GM23338 (cell line): Measurements from ENCODE around the gene NDUFS2. TPM values are rescaled to one million over a fixed set of nuclear protein-coding genes. Genes with fewer than 3 reads are reported as not detected.
"Not testable (repeated sequence)": the region's sequence is repeated elsewhere in the genome, so short reads cannot be mapped to it uniquely, and the experiment has no call there.

Experiments
- ATAC-seq: fragments of 200-7000 bp; cut with Tn5 transposase; 3 replicates; pipeline ENCODE4 v1.9.1; 2020
- DNase-seq: peaks from one replicate; pipeline ENCODE4 v3.0.0-alpha.2; 2015; ENCODE audit warnings: low spot score
- H2AFZ ChIP-seq: fragments of 200-600 bp; sonication (generic); 2 replicates; pipeline ENCODE4 v1.8.0; 2016; ENCODE audit warnings: antibody characterized with exemption, mild to moderate bottlenecking, moderate library complexity
- H3F3A ChIP-seq: fragments of 200-600 bp; sonication (generic); replicated peaks from 2 replicates; pipeline ENCODE4 v1.8.0; 2017; ENCODE audit warnings: antibody characterized with exemption, mixed run types, low read depth
- H3K27ac ChIP-seq: fragments of 200-600 bp; sonication (generic); 2 replicates; pipeline ENCODE4 v1.6.1; 2016; ENCODE audit warnings: low read depth
- H3K27me3 ChIP-seq: fragments of 200-600 bp; sonication (generic); 2 replicates; pipeline ENCODE4 v1.8.0; 2016; ENCODE audit warnings: mild to moderate bottlenecking, mixed run types, moderate library complexity; ENCODE audit not compliant: insufficient read depth
- H3K36me3 ChIP-seq: fragments of 200-600 bp; sonication (generic); 2 replicates; pipeline ENCODE4 v1.8.0; 2016; ENCODE audit warnings: mild to moderate bottlenecking; ENCODE audit not compliant: insufficient read depth
- H3K4me1 ChIP-seq: fragments of 200-600 bp; sonication (generic); 2 replicates; pipeline ENCODE4 v1.8.0; 2016; ENCODE audit warnings: mild to moderate bottlenecking, moderate library complexity; ENCODE audit not compliant: insufficient read depth
- H3K4me2 ChIP-seq: fragments of 200-600 bp; sonication (generic); 2 replicates; pipeline ENCODE4 v1.7.1; 2017; ENCODE audit warnings: mixed run types
- H3K4me3 ChIP-seq: fragments of 200-600 bp; sonication (generic); 2 replicates; pipeline ENCODE4 v1.6.1; 2016; ENCODE audit warnings: mixed run types
- H3K79me2 ChIP-seq: fragments of 200-600 bp; sonication (generic); replicated peaks from 2 replicates; pipeline ENCODE4 v1.8.0; 2017; ENCODE audit warnings: mild to moderate bottlenecking; ENCODE audit not compliant: insufficient read depth
- H3K9me2 ChIP-seq: fragments of 200-600 bp; sonication (generic); 2 replicates; pipeline ENCODE4 v1.8.0; 2017; ENCODE audit not compliant: insufficient read depth
- H4K20me1 ChIP-seq: fragments of 200-600 bp; sonication (generic); replicated peaks from 2 replicates; pipeline ENCODE4 v1.8.0; 2017; ENCODE audit warnings: mild to moderate bottlenecking; ENCODE audit not compliant: insufficient read depth
- H3K27ac Mint-ChIP-seq: 2 replicates; pipeline ENCODE4 v1.8.0; 2020; ENCODE audit warnings: inconsistent platforms, mild to moderate bottlenecking, moderate library complexity, mixed read lengths
- H3K27me3 Mint-ChIP-seq: 3 replicates; pipeline ENCODE4 v1.8.0; 2022; ENCODE audit warnings: low read depth, mild to moderate bottlenecking, moderate library complexity, mixed read lengths, inconsistent platforms; ENCODE audit not compliant: insufficient read depth, poor library complexity
- H3K36me3 Mint-ChIP-seq: 3 replicates; pipeline ENCODE4 v1.8.0; 2021; ENCODE audit warnings: low read depth, mild to moderate bottlenecking, inconsistent platforms, moderate library complexity, mixed read lengths
- H3K4me1 Mint-ChIP-seq: 3 replicates; pipeline ENCODE4 v1.8.0; 2020; ENCODE audit warnings: mild to moderate bottlenecking, inconsistent platforms, mixed read lengths
- H3K4me3 Mint-ChIP-seq: 3 replicates; pipeline ENCODE4 v1.8.0; 2021; ENCODE audit warnings: moderate library complexity, mild to moderate bottlenecking, inconsistent platforms, mixed read lengths
- H3K9me3 Mint-ChIP-seq: 3 replicates; pipeline ENCODE4 v1.8.0; 2020; ENCODE audit warnings: moderate library complexity, mild to moderate bottlenecking, inconsistent platforms, mixed read lengths
- EZH2 ChIP-seq: fragments of 200-600 bp; sonication (generic); IDR thresholded peaks from one replicate; pipeline ENCODE4 v1.8.0; 2017; ENCODE audit warnings: antibody characterized with exemption, mild to moderate bottlenecking, low read depth; ENCODE audit not compliant: unreplicated experiment
- JUNB ChIP-seq: IDR thresholded peaks from one replicate; pipeline ENCODE4 v1.6.1; 2016; ENCODE audit warnings: antibody characterized with exemption; ENCODE audit not compliant: unreplicated experiment
- NANOG ChIP-seq: IDR thresholded peaks from 2 replicates; pipeline ENCODE4 v1.6.1; 2016; ENCODE audit warnings: antibody characterized with exemption, borderline replicate concordance
- POLR2AphosphoS5 ChIP-seq: IDR thresholded peaks from 2 replicates; pipeline ENCODE4 v1.6.1; 2016; ENCODE audit warnings: antibody characterized with exemption, low read depth
- STAT1 ChIP-seq: IDR thresholded peaks from one replicate; pipeline ENCODE4 v1.6.1; 2016; ENCODE audit warnings: antibody characterized with exemption; ENCODE audit not compliant: unreplicated experiment
- ZNF114 ChIP-seq: fragments of 250-450 bp; sonication (Bioruptor Pico); IDR thresholded peaks from 2 replicates; pipeline ENCODE4 v1.5.0; 2020; ENCODE audit warnings: mild to moderate bottlenecking, moderate library complexity
- ZNF331 ChIP-seq: fragments of 250-450 bp; sonication (Bioruptor Pico); IDR thresholded peaks from 2 replicates; pipeline ENCODE4 v1.5.0; 2020; ENCODE audit warnings: low read depth, mild to moderate bottlenecking, moderate library complexity
- polyA plus RNA-seq: library from polyadenylated mRNA; unstranded; fragments of >200 nt; fragmentation: Nextera tagmentation; extraction: Ambion mirVana; gene quantifications from 2 replicates; pipeline ENCODE4 v1.2.1, GENCODE V29; 2016
- total RNA-seq: library from RNA; depleted of rRNA; stranded (reverse); fragments of >200 nt; shearing (Covaris generic); gene quantifications from 2 replicates; pipeline ENCODE4 v1.2.3, GENCODE V29; 2014
- TF ChIP-seq, protein P1 (sequence below): fragments of 250-450 bp; sonication (Bioruptor Pico); IDR thresholded peaks from 2 replicates; pipeline ENCODE4 v1.5.0; 2020; ENCODE audit warnings: mild to moderate bottlenecking, moderate library complexity
- TF ChIP-seq, protein P2 (sequence below): IDR thresholded peaks from 2 replicates; pipeline ENCODE4 v1.6.1; 2016; ENCODE audit warnings: antibody characterized with exemption
- TF ChIP-seq, protein P3 (sequence below), 2 experiments: fragments of 200-600 bp in 1 of 2; sonication (generic) in 1 of 2; conservative IDR thresholded peaks; 2 replicates each; pipeline versions ENCODE4 v1.5.1 to v1.6.1; 2016 to 2017; ENCODE audit warnings: antibody characterized with exemption in 2 of 2, low read depth in 2 of 2, mild to moderate bottlenecking in 2 of 2, moderate library complexity in 1 of 2

The NDUFS2 gene
- total and polyA plus RNA-seq, 2 experiments from 2014 or later = 56.7 to 131 TPM

DNA sequence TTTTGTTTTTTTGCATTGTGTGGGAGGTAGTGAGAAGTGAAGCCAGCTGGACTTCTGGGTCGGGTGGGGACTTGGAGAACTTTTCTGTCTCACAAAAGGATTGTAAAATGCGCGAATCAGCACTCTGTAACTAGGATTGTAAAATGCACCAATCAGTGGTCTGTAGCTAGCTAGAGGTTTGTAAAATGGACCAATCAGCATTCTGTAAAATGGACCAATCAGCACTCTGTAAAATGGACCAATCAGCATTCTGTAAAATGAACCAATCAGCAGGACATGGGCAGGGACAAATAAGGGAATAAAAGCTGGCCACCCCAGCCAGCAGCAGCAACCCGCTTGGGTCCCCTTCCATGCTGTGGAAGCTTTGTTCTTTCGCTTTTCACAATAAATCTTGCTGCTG lies 47.9 kb downstream of the NDUFS2 start:
- not testable (repeated sequence) for ATAC-seq, H3K27ac Mint-ChIP-seq, H3K4me3 ChIP-seq, H3K79me2 ChIP-seq, H3K27ac ChIP-seq, H3K27me3 Mint-ChIP-seq, H4K20me1 ChIP-seq, H3K27me3 ChIP-seq, H3K9me2 ChIP-seq, H3K9me3 Mint-ChIP-seq, H3K4me1 ChIP-seq, DNase-seq, H3K36me3 Mint-ChIP-seq, H3K4me2 ChIP-seq, H3K4me1 Mint-ChIP-seq, H3F3A ChIP-seq, H3K36me3 ChIP-seq, H3K4me3 Mint-ChIP-seq
- H2AFZ ChIP-seq = peak overlapping the region; percentile 98

DNA sequence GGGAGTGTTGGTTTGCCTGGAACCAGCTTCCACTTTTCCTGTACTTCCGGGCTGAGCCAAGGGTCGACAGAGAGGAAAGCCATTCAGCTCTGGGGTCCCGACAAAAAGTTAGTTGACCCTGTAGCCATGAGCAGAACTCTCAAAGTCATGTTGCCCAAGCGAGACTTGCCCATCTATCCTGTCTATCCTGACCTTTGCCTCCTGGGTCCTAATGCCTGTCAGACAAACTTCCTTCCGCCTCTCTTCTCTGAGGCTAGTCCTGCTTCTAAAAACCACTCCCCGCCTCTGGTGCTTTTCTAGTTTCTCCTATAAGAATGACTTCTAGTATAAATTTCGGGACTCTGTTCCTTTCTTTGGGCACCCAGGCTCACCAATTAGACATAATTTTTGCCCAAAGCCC lies 48.7 kb downstream of the NDUFS2 start:
- ATAC-seq (no peak), DNase-seq (peak; percentile 47)
- H3K4me1 ChIP-seq = no peaks in the 10 kb centered on the region
- H3K4me2 ChIP-seq = 0 out of 2 replicates have a peak overlapping the region, but pooled peaks have one; percentile 20
- no peak overlapping the region for H3K4me3 ChIP-seq
- no peaks in the 10 kb centered on the region for H3K27me3 Mint-ChIP-seq
- 0 out of 2 replicates have a peak, but pooled peaks cover 3% of the 10 kb centered on the region for H3F3A ChIP-seq
- H3K4me1 Mint-ChIP-seq = no peaks in the 10 kb centered on the region
- H2AFZ ChIP-seq = peak overlapping the region; percentile 98
- H3K27ac ChIP-seq = no peak overlapping the region
- no peaks in the 10 kb centered on the region for H3K36me3 Mint-ChIP-seq
- peaks cover 8% of the 10 kb centered on the region; the same call in 2 of the 3 replicates for H3K9me3 Mint-ChIP-seq
- no peak overlapping the region for H3K27ac Mint-ChIP-seq
- H4K20me1 ChIP-seq = no peaks in the 10 kb centered on the region
- H3K27me3 ChIP-seq = no peaks in the 10 kb centered on the region
- no peaks in the 10 kb centered on the region; the same call in 1 of the 2 replicates for H3K9me2 ChIP-seq
- no peak overlapping the region for H3K4me3 Mint-ChIP-seq
- no peaks in the 10 kb centered on the region for H3K36me3 ChIP-seq
- no peaks in the 10 kb centered on the region for H3K79me2 ChIP-seq
- no peak for TF ChIP-seq ZNF114
- TF ChIP-seq EZH2 = no peak
- TF ChIP-seq, protein P1, sequence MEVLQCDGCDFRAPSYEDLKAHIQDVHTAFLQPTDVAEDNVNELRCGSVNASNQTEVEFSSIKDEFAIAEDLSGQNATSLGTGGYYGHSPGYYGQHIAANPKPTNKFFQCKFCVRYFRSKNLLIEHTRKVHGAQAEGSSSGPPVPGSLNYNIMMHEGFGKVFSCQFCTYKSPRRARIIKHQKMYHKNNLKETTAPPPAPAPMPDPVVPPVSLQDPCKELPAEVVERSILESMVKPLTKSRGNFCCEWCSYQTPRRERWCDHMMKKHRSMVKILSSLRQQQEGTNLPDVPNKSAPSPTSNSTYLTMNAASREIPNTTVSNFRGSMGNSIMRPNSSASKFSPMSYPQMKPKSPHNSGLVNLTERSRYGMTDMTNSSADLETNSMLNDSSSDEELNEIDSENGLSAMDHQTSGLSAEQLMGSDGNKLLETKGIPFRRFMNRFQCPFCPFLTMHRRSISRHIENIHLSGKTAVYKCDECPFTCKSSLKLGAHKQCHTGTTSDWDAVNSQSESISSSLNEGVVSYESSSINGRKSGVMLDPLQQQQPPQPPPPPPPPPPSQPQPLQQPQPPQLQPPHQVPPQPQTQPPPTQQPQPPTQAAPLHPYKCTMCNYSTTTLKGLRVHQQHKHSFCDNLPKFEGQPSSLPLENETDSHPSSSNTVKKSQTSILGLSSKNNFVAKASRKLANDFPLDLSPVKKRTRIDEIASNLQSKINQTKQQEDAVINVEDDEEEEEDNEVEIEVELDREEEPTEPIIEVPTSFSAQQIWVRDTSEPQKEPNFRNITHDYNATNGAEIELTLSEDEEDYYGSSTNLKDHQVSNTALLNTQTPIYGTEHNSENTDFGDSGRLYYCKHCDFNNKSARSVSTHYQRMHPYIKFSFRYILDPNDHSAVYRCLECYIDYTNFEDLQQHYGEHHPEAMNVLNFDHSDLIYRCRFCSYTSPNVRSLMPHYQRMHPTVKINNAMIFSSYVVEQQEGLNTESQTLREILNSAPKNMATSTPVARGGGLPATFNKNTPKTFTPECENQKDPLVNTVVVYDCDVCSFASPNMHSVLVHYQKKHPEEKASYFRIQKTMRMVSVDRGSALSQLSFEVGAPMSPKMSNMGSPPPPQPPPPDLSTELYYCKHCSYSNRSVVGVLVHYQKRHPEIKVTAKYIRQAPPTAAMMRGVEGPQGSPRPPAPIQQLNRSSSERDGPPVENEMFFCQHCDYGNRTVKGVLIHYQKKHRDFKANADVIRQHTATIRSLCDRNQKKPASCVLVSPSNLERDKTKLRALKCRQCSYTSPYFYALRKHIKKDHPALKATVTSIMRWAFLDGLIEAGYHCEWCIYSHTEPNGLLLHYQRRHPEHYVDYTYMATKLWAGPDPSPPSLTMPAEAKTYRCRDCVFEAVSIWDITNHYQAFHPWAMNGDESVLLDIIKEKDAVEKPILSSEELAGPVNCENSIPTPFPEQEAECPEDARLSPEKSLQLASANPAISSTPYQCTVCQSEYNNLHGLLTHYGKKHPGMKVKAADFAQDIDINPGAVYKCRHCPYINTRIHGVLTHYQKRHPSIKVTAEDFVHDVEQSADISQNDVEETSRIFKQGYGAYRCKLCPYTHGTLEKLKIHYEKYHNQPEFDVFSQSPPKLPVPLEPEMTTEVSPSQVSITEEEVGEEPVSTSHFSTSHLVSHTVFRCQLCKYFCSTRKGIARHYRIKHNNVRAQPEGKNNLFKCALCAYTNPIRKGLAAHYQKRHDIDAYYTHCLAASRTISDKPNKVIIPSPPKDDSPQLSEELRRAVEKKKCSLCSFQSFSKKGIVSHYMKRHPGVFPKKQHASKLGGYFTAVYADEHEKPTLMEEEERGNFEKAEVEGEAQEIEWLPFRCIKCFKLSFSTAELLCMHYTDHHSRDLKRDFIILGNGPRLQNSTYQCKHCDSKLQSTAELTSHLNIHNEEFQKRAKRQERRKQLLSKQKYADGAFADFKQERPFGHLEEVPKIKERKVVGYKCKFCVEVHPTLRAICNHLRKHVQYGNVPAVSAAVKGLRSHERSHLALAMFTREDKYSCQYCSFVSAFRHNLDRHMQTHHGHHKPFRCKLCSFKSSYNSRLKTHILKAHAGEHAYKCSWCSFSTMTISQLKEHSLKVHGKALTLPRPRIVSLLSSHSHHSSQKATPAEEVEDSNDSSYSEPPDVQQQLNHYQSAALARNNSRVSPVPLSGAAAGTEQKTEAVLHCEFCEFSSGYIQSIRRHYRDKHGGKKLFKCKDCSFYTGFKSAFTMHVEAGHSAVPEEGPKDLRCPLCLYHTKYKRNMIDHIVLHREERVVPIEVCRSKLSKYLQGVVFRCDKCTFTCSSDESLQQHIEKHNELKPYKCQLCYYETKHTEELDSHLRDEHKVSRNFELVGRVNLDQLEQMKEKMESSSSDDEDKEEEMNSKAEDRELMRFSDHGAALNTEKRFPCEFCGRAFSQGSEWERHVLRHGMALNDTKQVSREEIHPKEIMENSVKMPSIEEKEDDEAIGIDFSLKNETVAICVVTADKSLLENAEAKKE (CRISPR knock-in tag) = no peak
- no peak for TF ChIP-seq JUNB
- no peak for TF ChIP-seq NANOG
- TF ChIP-seq POLR2AphosphoS5 = no peak
- TF ChIP-seq, protein P2, sequence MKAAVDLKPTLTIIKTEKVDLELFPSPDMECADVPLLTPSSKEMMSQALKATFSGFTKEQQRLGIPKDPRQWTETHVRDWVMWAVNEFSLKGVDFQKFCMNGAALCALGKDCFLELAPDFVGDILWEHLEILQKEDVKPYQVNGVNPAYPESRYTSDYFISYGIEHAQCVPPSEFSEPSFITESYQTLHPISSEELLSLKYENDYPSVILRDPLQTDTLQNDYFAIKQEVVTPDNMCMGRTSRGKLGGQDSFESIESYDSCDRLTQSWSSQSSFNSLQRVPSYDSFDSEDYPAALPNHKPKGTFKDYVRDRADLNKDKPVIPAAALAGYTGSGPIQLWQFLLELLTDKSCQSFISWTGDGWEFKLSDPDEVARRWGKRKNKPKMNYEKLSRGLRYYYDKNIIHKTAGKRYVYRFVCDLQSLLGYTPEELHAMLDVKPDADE = no peak
- TF ChIP-seq ZNF331 = no peak
- TF ChIP-seq STAT1 = no peak
- TF ChIP-seq, protein P3, sequence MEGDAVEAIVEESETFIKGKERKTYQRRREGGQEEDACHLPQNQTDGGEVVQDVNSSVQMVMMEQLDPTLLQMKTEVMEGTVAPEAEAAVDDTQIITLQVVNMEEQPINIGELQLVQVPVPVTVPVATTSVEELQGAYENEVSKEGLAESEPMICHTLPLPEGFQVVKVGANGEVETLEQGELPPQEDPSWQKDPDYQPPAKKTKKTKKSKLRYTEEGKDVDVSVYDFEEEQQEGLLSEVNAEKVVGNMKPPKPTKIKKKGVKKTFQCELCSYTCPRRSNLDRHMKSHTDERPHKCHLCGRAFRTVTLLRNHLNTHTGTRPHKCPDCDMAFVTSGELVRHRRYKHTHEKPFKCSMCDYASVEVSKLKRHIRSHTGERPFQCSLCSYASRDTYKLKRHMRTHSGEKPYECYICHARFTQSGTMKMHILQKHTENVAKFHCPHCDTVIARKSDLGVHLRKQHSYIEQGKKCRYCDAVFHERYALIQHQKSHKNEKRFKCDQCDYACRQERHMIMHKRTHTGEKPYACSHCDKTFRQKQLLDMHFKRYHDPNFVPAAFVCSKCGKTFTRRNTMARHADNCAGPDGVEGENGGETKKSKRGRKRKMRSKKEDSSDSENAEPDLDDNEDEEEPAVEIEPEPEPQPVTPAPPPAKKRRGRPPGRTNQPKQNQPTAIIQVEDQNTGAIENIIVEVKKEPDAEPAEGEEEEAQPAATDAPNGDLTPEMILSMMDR (conservative IDR thresholded peaks at IDR 0.05; ENCODE audit: low read depth in 2 of 2) = no peak
